Spleen (tissue), 7 donors: ENCODE measurements around the gene MAPK14.
A peak's percentile ranks its signal among the peaks of the same experiment; 100 is the strongest.

Source experiments
- CTCF ChIP-seq, 11 experiments: fragments of 200-600 bp in 7 of 11; fragments of 450-650 bp in 4 of 11; sonication (generic) in 4 of 11; IDR thresholded peaks in 8 of 11; conservative IDR thresholded peaks in 3 of 11; 1 replicate in 7 of 11; 2 replicates in 4 of 11; pipeline versions ENCODE4 v1.4.0 to v1.8.0; 2016 to 2021; ENCODE audit warnings: antibody characterized with exemption in 11 of 11, inconsistent platforms in 4 of 11, mild to moderate bottlenecking in 1 of 11
- POLR2A ChIP-seq, 3 donors: fragments of 450-650 bp; IDR thresholded peaks; one replicate each; pipeline ENCODE4 v1.5.1; 2017; ENCODE audit warnings: antibody characterized with exemption in 3 of 3, mild to moderate bottlenecking in 1 of 3
- POLR2AphosphoS5 ChIP-seq, 3 donors: sonication (generic); formaldehyde crosslinking; IDR thresholded peaks; one replicate each; pipeline ENCODE4 v1.5.1; 2017; ENCODE audit warnings: antibody characterized with exemption in 3 of 3
- donor health status: DM: no; HTN: no; CAD: no; lungs with moderate emphysema.
- donor health status: DM: no; HTN: no; CAD: no.
- donor health status: DM: no; HTN: no; CAD: no.

- TF ChIP-seq POLR2AphosphoS5 (IDR thresholded peaks at IDR 0.05), result peak; percentile 75 to 81 (median 80)
- TF ChIP-seq CTCF (IDR thresholded peaks at IDR 0.05 in 8 of 11, conservative IDR thresholded peaks at IDR 0.05 in 3 of 11), result peak; percentile 72 to 94 (median 90)
- TF ChIP-seq POLR2A (IDR thresholded peaks at IDR 0.05), result no peak
Measured at GRCh38 chr6:36123270-36124139, 95.9 kb downstream of the MAPK14 start.
